ENCODE measurements around the gene GLTPD2. TPM values are rescaled to one million over a fixed set of nuclear protein-coding genes. Genes with fewer than 3 reads are reported as not detected.

Gene GLTPD2
- total RNA-seq, 1 experiment from 2014 or later = 15.6 TPM

- ChIA-PET CTCF (no interaction called here), POLR2A (no interaction called here)
- no TSS peak for BruUV-seq (replicated peaks)
- Mint-ChIP-seq H3K4me3 (ENCODE audit: unreplicated experiment) (no peak overlapping the region), H3K9me3 (ENCODE audit: unreplicated experiment) (no peaks in the 10 kb centered on the region), H3K27me3 (ENCODE audit: insufficient read depth, unreplicated experiment) (no peaks in the 10 kb centered on the region), H3K4me1 (ENCODE audit: low read depth, unreplicated experiment) (peaks cover 7% of the 10 kb centered on the region), H3K27ac (ENCODE audit: unreplicated experiment) (no peak overlapping the region), H3K36me3 (ENCODE audit: insufficient read depth, unreplicated experiment) (peaks cover 15% of the 10 kb centered on the region)
- H3K9me3 ChIP-seq = no peaks in the 10 kb centered on the region
- no peak for DNase-seq
- H3K4me3 ChIP-seq (ENCODE audit: low read depth, low read length) = no peak overlapping the region
- H3K27me3 ChIP-seq (replicated peaks; ENCODE audit: control insufficient read depth, insufficient read depth, low read length) = no peaks in the 10 kb centered on the region
- TF ChIP-seq CTCF (IDR thresholded peaks at IDR 0.05; ENCODE audit: insufficient read depth in 1 of 2, low read depth in 1 of 2, low read length in 1 of 2, severe bottlenecking in 1 of 2, unreplicated experiment in 1 of 2) = no peak
- no peaks in the 10 kb centered on the region for H3K36me3 ChIP-seq (ENCODE audit: control insufficient read depth, insufficient read depth, low read length)
- intact Hi-C loops (cut with micrococcal nuclease; ENCODE audit: unreplicated experiment) = no loop called here
- no peaks in the 10 kb centered on the region for H3K4me1 ChIP-seq
These were observed 11.9 kb downstream of the GLTPD2 start for GRCh38 chr17:4800462-4801196.

- Mint-ChIP-seq H3K27me3 (ENCODE audit: insufficient read depth, unreplicated experiment) (no peaks in the 10 kb centered on the region), H3K4me3 (ENCODE audit: unreplicated experiment) (no peak within 1 kb of the TSS), H3K36me3 (ENCODE audit: insufficient read depth, unreplicated experiment) (peaks cover 9% of the 10 kb centered on the region), H3K27ac (ENCODE audit: unreplicated experiment) (no peak within 1 kb of the TSS), H3K4me1 (ENCODE audit: low read depth, unreplicated experiment) (no peaks in the 10 kb centered on the region), H3K9me3 (ENCODE audit: unreplicated experiment) (no peaks in the 10 kb centered on the region)
- POLR2A ChIA-PET = no interaction called here
- no peaks in the 10 kb centered on the region for H3K27me3 ChIP-seq (replicated peaks; ENCODE audit: control insufficient read depth, insufficient read depth, low read length)
- H3K36me3 ChIP-seq (ENCODE audit: control insufficient read depth, insufficient read depth, low read length) = no peaks in the 10 kb centered on the region
- BruUV-seq (replicated peaks) = no TSS peak
- no peak for DNase-seq
- TF ChIP-seq CTCF (IDR thresholded peaks at IDR 0.05; ENCODE audit: insufficient read depth in 1 of 2, low read depth in 1 of 2, low read length in 1 of 2, severe bottlenecking in 1 of 2, unreplicated experiment in 1 of 2) = no peak
- intact Hi-C loops (cut with micrococcal nuclease; ENCODE audit: unreplicated experiment) = no loop called here
- H3K4me1 ChIP-seq = no peaks in the 10 kb centered on the region
- H3K9me3 ChIP-seq = no peaks in the 10 kb centered on the region
- H3K4me3 ChIP-seq (ENCODE audit: low read depth, low read length) = no peak within 1 kb of the TSS
- CTCF ChIA-PET = no interaction called here
These were observed 13.5 kb downstream of the GLTPD2 start, which contains the start of gene C17orf114 for GRCh38 chr17:4802228-4802627. TSS of gene C17orf114 (minus strand) at chr17:4802328.

- Histone ChIP-seq H3K4me3 (ENCODE audit: low read depth, low read length) (peak overlapping the region; percentile 55), H3K9me3 (no peaks in the 10 kb centered on the region), H3K4me1 (no peaks in the 10 kb centered on the region), H3K36me3 (ENCODE audit: control insufficient read depth, insufficient read depth, low read length) (no peaks in the 10 kb centered on the region), H3K27me3 (replicated peaks; ENCODE audit: control insufficient read depth, insufficient read depth, low read length) (no peaks in the 10 kb centered on the region)
- POLR2A ChIA-PET = interaction anchor here (0.5 to 1.0 kb wide), 3 partner anchors 10 to 144 kb away, joined by 4 to 5 read pairs (median 4); partner anchors contain the start of gene PSMB6
- Mint-ChIP-seq H3K27ac (ENCODE audit: unreplicated experiment) (no peak overlapping the region), H3K4me1 (ENCODE audit: low read depth, unreplicated experiment) (no peaks in the 10 kb centered on the region), H3K9me3 (ENCODE audit: unreplicated experiment) (no peaks in the 10 kb centered on the region), H3K27me3 (ENCODE audit: insufficient read depth, unreplicated experiment) (no peaks in the 10 kb centered on the region), H3K4me3 (ENCODE audit: unreplicated experiment) (peak overlapping the region; percentile 51), H3K36me3 (ENCODE audit: insufficient read depth, unreplicated experiment) (peaks cover 15% of the 10 kb centered on the region)
- no TSS peak for BruUV-seq (replicated peaks)
- DNase-seq = no peak
- intact Hi-C loops (cut with micrococcal nuclease; ENCODE audit: unreplicated experiment) = no loop called here
- CTCF ChIA-PET = interaction anchor here (0.5 to 1.6 kb wide), 3 partner anchors 16 to 110 kb away, joined by 3 to 9 read pairs (median 4); partner anchors contain the start of gene ARRB2
- no peak for TF ChIP-seq CTCF (IDR thresholded peaks at IDR 0.05; ENCODE audit: insufficient read depth in 1 of 2, low read depth in 1 of 2, low read length in 1 of 2, severe bottlenecking in 1 of 2, unreplicated experiment in 1 of 2)
These were observed 17.7 kb downstream of the GLTPD2 start for GRCh38 chr17:4806456-4806776.
